ENCODE measurements around the gene SYCP2L. TPM values are rescaled to one million over a fixed set of nuclear protein-coding genes. Genes with fewer than 3 reads are reported as not detected.

Gene SYCP2L
- total and polyA plus RNA-seq, 2 donors (not counting 3 experiments of a cell fraction or from before 2014, with no cell fraction given) = not detected

- no peak overlapping the region for H2AFZ ChIP-seq (ENCODE audit: low read depth, low read length)
- no TSS peak for BruUV-seq (replicated peaks)
- no peaks in the 10 kb centered on the region for H3K4me1 ChIP-seq (ENCODE audit: control insufficient read depth, extremely low read depth, insufficient read depth, low read length)
- no peaks in the 10 kb centered on the region for H3K9me3 ChIP-seq (replicated peaks; ENCODE audit: control insufficient read depth, insufficient read depth, low read length)
- ChIA-PET CTCF (no interaction called here), POLR2A (no interaction called here)
- dilution Hi-C loops (cut with MboI; ENCODE audit: extremely low pct_ligation_motif_present, low sequenced_read_pairs) = no loop called here
- H3K9me1 ChIP-seq (replicated peaks; ENCODE audit: control insufficient read depth, extremely low read depth, insufficient read depth, low read length) = no peaks in the 10 kb centered on the region
- TF ChIP-seq JUN (IDR thresholded peaks at IDR 0.05; ENCODE audit: borderline replicate concordance, insufficient read depth, insufficient read length, low read depth) = no peak
- TF ChIP-seq GATA2 (IDR thresholded peaks at IDR 0.05; ENCODE audit: insufficient read depth, insufficient read length, low read depth, low read length) = no peak
- no peak for TF ChIP-seq CTCF (IDR thresholded peaks at IDR 0.05; ENCODE audit: extremely low read depth in 1 of 2, insufficient read depth in 1 of 2, low read depth in 1 of 2, low read length in 2 of 2)
- no peak for TF ChIP-seq POLR2AphosphoS5 (IDR thresholded peaks at IDR 0.05; ENCODE audit: insufficient read depth, low read depth, low read length)
- no peak for TF ChIP-seq MAX (IDR thresholded peaks at IDR 0.05; ENCODE audit: insufficient read depth, insufficient read length)
- no peak for TF ChIP-seq EZH2 (IDR thresholded peaks at IDR 0.05; ENCODE audit: borderline replicate concordance, low read depth, low read length, severe bottlenecking)
- no peak for TF ChIP-seq FOS (IDR thresholded peaks at IDR 0.05; ENCODE audit: borderline replicate concordance, insufficient read depth, low read length)
- no peak for TF ChIP-seq POLR2A (IDR thresholded peaks at IDR 0.05; ENCODE audit: low read depth, low read length)
- no peak for TF ChIP-seq MYC (IDR thresholded peaks at IDR 0.05; ENCODE audit: low read depth, low read length)
- H3K27me3 ChIP-seq (ENCODE audit: control insufficient read depth in 2 of 2, insufficient read depth in 2 of 2, low read length in 2 of 2) = peaks cover 0 to 2% of the 10 kb centered on the region in 2 experiments
- H3K27ac ChIP-seq (ENCODE audit: insufficient read depth, low read depth, low read length) = no peak overlapping the region
- H3K9ac ChIP-seq (replicated peaks; ENCODE audit: extremely low read depth, insufficient read depth, low read length) = no peak overlapping the region
- no peaks in the 10 kb centered on the region for H4K20me1 ChIP-seq (replicated peaks; ENCODE audit: control insufficient read depth, extremely low read depth, insufficient read depth, low read length)
- no peak overlapping the region for H3K4me3 ChIP-seq (replicated peaks in 1 of 3; ENCODE audit: insufficient read depth in 1 of 3, low read depth in 1 of 3, low read length in 3 of 3)
- FAIRE-seq (no peak), DNase-seq (ENCODE audit: low read depth, low spot score) (no peak)
- H3K4me2 ChIP-seq (ENCODE audit: insufficient read depth, low read length) = no peak overlapping the region
- no peaks in the 10 kb centered on the region for H3K36me3 ChIP-seq (ENCODE audit: control insufficient read depth in 2 of 2, extremely low read depth in 1 of 2, insufficient read depth in 2 of 2, low read length in 2 of 2)
- intact Hi-C loops (cut with micrococcal nuclease) = no loop called here
- H3K79me2 ChIP-seq (ENCODE audit: control insufficient read depth, insufficient read depth, low read length) = no peaks in the 10 kb centered on the region
Observed at GRCh38 chr6:10977231-10977968, 90.5 kb downstream of the SYCP2L start.
